Ramos (cell line): Measurements from ENCODE around the gene RNF169.

ENCODE experiments used
- in situ Hi-C: fragments of 300-500 bp; cut with MboI; formaldehyde crosslinking; loops from one replicate; pipeline ENCODE4 v1.14.3; 2022; ENCODE audit warnings: low sequenced_read_pairs; ENCODE audit not compliant: unreplicated experiment

RNF169 gene

GRCh38 chr11:74853223-74853622, 104.6 kb downstream of the RNF169 start:
- in situ Hi-C loops = no loop called here

- in situ Hi-C loops = no loop called here
These were observed 112.1 kb downstream of the RNF169 start for GRCh38 chr11:74860743-74861142.

- in situ Hi-C loops = no loop called here
These were observed 114.8 kb downstream of the RNF169 start for GRCh38 chr11:74863410-74863809.

- in situ Hi-C loops = no loop called here
These were observed 117.9 kb downstream of the RNF169 start for GRCh38 chr11:74866557-74866956.

DNA sequence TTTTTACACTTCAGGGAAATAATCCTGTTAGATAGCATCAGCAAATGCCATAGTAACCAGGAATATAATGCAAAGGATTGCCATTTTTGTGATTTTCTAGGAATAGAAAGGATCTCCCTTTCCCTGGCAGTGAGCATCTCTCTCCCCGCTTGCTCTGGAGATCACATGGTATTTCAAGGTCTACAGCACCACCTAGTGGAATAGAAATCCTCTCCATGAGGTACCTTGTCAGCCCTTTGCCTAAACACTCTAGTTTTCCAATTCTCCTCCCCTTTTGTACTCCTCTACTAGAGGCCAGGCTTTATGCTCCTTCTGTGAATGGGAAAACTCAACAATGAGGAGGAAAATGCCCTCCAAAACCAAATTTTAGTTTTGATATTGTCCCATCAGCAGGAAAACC, 121.8 kb downstream of the RNF169 start:
- in situ Hi-C loops = no loop called here

GRCh38 chr11:74871037-74871436, 122.4 kb downstream of the RNF169 start:
- in situ Hi-C loops = no loop called here

DNA sequence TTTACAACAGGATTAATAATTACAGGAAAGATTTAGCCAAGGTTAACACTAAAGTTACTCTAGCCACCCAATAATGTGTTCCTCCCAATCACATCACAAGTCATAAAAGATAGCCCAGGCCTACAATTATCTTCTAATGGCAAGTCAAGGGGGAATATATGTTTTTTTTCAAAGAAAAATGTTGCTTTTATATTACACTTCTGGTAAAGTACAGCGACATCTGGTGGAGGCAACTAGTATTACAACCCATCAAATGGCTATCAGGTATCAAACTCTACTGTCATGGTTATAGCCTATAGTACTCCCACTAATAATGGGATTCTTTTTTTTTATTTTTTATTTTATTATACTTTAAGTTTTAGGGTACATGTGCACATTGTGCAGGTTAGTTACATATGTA, 128.5 kb downstream of the RNF169 start:
- in situ Hi-C loops = no loop called here
